OCI-LY3 (cell line): ENCODE data around the gene TRMT112.

Source experiments
- H2AFZ ChIP-seq: fragments of 200-600, 300-600 bp; shearing (Covaris generic); 2 replicates; pipeline ENCODE4 v1.6.0; 2014; ENCODE audit warnings: antibody characterized with exemption, low read depth, low read length
- H3K27ac ChIP-seq: fragments of 200-600, 300-600 bp; sonication (generic); 2 replicates; pipeline ENCODE4 v1.5.1; 2014; ENCODE audit warnings: mild to moderate bottlenecking, low read length, moderate library complexity, mixed read lengths
- H3K27me3 ChIP-seq: fragments of 200-600, 300-600 bp; sonication (generic); 2 replicates; pipeline ENCODE4 v1.6.1; 2014; ENCODE audit warnings: low read depth, low read length, mixed read lengths
- H3K36me3 ChIP-seq: fragments of 200-600, 300-600 bp; sonication (generic); replicated peaks from 2 replicates; pipeline ENCODE3; 2014; ENCODE audit warnings: low read depth, low read length, mixed read lengths
- H3K4me1 ChIP-seq: fragments of 300-600, 200-600 bp; sonication (generic); 2 replicates; pipeline ENCODE4 v1.6.1; 2014; ENCODE audit warnings: low read length, mixed read lengths
- H3K4me2 ChIP-seq: fragments of 200-600, 300-600 bp; sonication (generic); 2 replicates; pipeline ENCODE4 v1.6.1; 2014; ENCODE audit warnings: low read length, mixed read lengths
- H3K4me3 ChIP-seq: fragments of 300-600, 200-600 bp; sonication (generic); 2 replicates; pipeline ENCODE4 v1.5.1; 2014; ENCODE audit warnings: antibody characterized with exemption, mild to moderate bottlenecking, low read length, moderate library complexity
- H3K79me2 ChIP-seq: fragments of 300-600, 200-600 bp; shearing (Covaris generic); 2 replicates; pipeline ENCODE4 v1.6.1; 2014; ENCODE audit warnings: mild to moderate bottlenecking, low read length, mixed read lengths
- H3K9ac ChIP-seq: fragments of 300-600, 200-600 bp; shearing (Covaris generic); 2 replicates; pipeline ENCODE4 v1.6.0; 2014; ENCODE audit warnings: mild to moderate bottlenecking, low read length, moderate library complexity
- H3K9me3 ChIP-seq: fragments of 200-600, 300-600 bp; shearing (Covaris generic); 2 replicates; pipeline ENCODE4 v1.6.1; 2014; ENCODE audit warnings: low read length, mixed read lengths; ENCODE audit not compliant: insufficient read depth
- H4K20me1 ChIP-seq: fragments of 200-600, 300-600 bp; sonication (generic); 2 replicates; pipeline ENCODE4 v1.6.1; 2016; ENCODE audit warnings: low read length, mixed read lengths; ENCODE audit not compliant: insufficient read depth
- CTCF ChIP-seq: fragments of 200-600, 300-600 bp; sonication (generic); IDR thresholded peaks from 2 replicates; pipeline ENCODE4 v1.5.1; 2014; ENCODE audit warnings: antibody characterized with exemption, low read length, low read depth
- EZH2phosphoT487 ChIP-seq: fragments of 200-600 bp; shearing (Covaris generic); IDR thresholded peaks from 2 replicates; pipeline ENCODE4 v1.6.1; 2018; ENCODE audit warnings: antibody characterized with exemption, mixed run types, low read depth

Gene TRMT112

DNA sequence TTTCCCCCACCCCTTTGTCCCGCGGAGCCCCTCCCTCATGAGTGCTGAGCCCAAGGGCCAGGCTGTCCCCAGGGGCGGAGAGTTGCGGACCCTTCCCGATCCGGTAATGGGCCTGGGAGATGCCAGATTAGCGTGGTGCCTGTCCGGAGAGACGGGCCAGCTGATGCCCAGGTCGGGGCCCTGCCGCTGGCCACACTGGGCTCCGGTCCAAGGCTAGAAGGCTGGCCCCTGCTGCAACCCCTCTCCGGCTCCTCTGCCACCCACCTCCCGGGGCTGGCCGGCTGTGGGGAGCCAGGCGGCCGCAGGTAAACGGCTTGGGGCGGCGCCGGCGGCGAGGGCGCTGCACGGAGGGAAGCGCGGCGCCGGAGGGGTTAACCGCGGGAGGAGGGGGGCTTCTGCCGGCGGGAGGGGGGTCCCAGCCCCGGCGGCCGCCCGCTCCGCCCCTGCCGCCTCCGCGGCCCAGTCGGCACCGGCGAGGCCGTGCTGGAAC, 26.1 kb downstream of the TRMT112 start, which contains the start of gene KCNK4:
Gene KCNK4, plus strand, starts transcription at position 41 of the 490 bp plus-strand sequence. CDS start 1,717 bp downstream, outside the sequence.
- H4K20me1 ChIP-seq = no peaks in the 10 kb centered on the region
- H3K4me1 ChIP-seq = peaks cover 4% of the 10 kb centered on the region
- no peak within 1 kb of the TSS for H3K9ac ChIP-seq
- no peak within 1 kb of the TSS for H3K27ac ChIP-seq
- no peak within 1 kb of the TSS for H2AFZ ChIP-seq
- no peak for TF ChIP-seq CTCF
- TF ChIP-seq EZH2phosphoT487 = no peak
- H3K27me3 ChIP-seq = peaks cover 12% of the 10 kb centered on the region; the same call in 1 of the 2 replicates
- no peaks in the 10 kb centered on the region for H3K9me3 ChIP-seq
- no peaks in the 10 kb centered on the region for H3K79me2 ChIP-seq
- no peak within 1 kb of the TSS for H3K4me2 ChIP-seq
- H3K4me3 ChIP-seq = no peak within 1 kb of the TSS
- no peaks in the 10 kb centered on the region for H3K36me3 ChIP-seq

- no peaks in the 10 kb centered on the region for H3K36me3 ChIP-seq
- H3K27ac ChIP-seq = no peak overlapping the region
- no peaks in the 10 kb centered on the region for H3K9me3 ChIP-seq
- H3K79me2 ChIP-seq = no peaks in the 10 kb centered on the region
- H2AFZ ChIP-seq = no peak overlapping the region
- no peak overlapping the region for H3K4me2 ChIP-seq
- peaks cover 9% of the 10 kb centered on the region; the same call in 1 of the 2 replicates for H3K27me3 ChIP-seq
- no peak for TF ChIP-seq EZH2phosphoT487
- no peak for TF ChIP-seq CTCF
- H3K4me3 ChIP-seq = no peak overlapping the region
- no peak overlapping the region for H3K9ac ChIP-seq
- H3K4me1 ChIP-seq = peaks cover 8% of the 10 kb centered on the region
- H4K20me1 ChIP-seq = no peaks in the 10 kb centered on the region
These were observed 26.8 kb downstream of the TRMT112 start for GRCh38 chr11:64290352-64291261.

GRCh38 chr11:64289002-64289564, 28.3 kb downstream of the TRMT112 start:
- Histone ChIP-seq H3K4me1 (peaks cover 8% of the 10 kb centered on the region), H3K4me2 (no peak overlapping the region), H3K27me3 (no peaks in the 10 kb centered on the region), H3K9ac (no peak overlapping the region), H3K9me3 (no peaks in the 10 kb centered on the region), H3K79me2 (peaks cover under 1% of the 10 kb centered on the region; the same call in 1 of the 2 replicates), H3K4me3 (no peak overlapping the region), H3K36me3 (no peaks in the 10 kb centered on the region), H3K27ac (no peak overlapping the region), H2AFZ (no peak overlapping the region), H4K20me1 (no peaks in the 10 kb centered on the region)
- TF ChIP-seq EZH2phosphoT487 = no peak
- no peak for TF ChIP-seq CTCF

DNA sequence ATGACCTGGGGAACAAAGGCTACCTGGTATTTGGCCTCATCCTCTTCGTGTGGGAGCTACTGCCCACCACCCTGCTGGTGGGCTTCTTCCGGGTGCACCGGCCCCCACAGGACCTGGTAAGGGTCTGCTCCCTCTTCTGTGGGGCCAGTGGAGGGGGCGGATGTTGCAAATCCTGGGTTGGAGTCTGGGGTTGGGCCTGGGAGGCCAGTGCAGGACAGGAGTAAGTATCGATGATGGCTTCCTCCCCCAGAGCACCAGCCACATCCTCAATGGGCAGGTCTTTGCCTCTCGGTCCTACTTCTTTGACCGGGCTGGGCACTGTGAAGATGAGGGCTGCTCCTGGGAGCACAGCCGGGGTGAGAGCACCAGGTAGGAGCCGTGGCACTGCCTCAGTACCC, 29.0 kb downstream of the TRMT112 start:
- Histone ChIP-seq H3K9me3 (no peaks in the 10 kb centered on the region), H3K36me3 (peaks cover under 1% of the 10 kb centered on the region), H3K4me1 (peaks cover 12% of the 10 kb centered on the region), H4K20me1 (no peaks in the 10 kb centered on the region), H3K27ac (no peak overlapping the region), H3K4me2 (no peak overlapping the region), H3K79me2 (peaks cover 6% of the 10 kb centered on the region; the same call in 1 of the 2 replicates), H3K9ac (no peak overlapping the region), H2AFZ (no peak overlapping the region), H3K4me3 (no peak overlapping the region), H3K27me3 (no peaks in the 10 kb centered on the region)
- no peak for TF ChIP-seq EZH2phosphoT487
- TF ChIP-seq CTCF = no peak
